GM10266 (cell line): ENCODE measurements around the gene RPL36AL.

Experiments used
- DNase-seq: peaks from one replicate; pipeline ENCODE4 v3.0.0; 2012; ENCODE audit errors: extremely low spot score
- CTCF ChIP-seq: IDR thresholded peaks from 2 replicates; pipeline ENCODE4 v1.5.1; 2012; ENCODE audit warnings: mild to moderate bottlenecking, low read depth; ENCODE audit not compliant: control insufficient read depth, insufficient read depth; ENCODE audit errors: missing control alignments

Gene RPL36AL

GRCh38 chr14:49640540-49641417 is 20.4 kb upstream of the RPL36AL start:
- TF ChIP-seq CTCF, result no peak

GRCh38 chr14:49637534-49638078 is 17.2 kb upstream of the RPL36AL start:
- DNase-seq, result no peak
- no peak for TF ChIP-seq CTCF

More at GRCh38 chr14:49640540-49641417, 20.4 kb upstream of the RPL36AL start:
- DNase-seq, result no peak

- DNase-seq, result no peak
- TF ChIP-seq CTCF, result no peak
Measured at GRCh38 chr14:49636866-49637265, 16.4 kb upstream of the RPL36AL start.

GRCh38 chr14:49634547-49635334 is 14.3 kb upstream of the RPL36AL start, which contains the start of gene DNAAF2:
Gene DNAAF2, minus strand, starts transcription at chr14:49635244. Its CDS starts 95 bp downstream, at chr14:49635149.
- DNase-seq, result peak; percentile 54

GRCh38 chr14:49633640-49634546 is 13.5 kb upstream of the RPL36AL start:
- DNase-seq, result peak; percentile 95
- peak; percentile 96 for TF ChIP-seq CTCF

More at GRCh38 chr14:49634547-49635334, 14.3 kb upstream of the RPL36AL start, which contains the start of gene DNAAF2:
- TF ChIP-seq CTCF, result no peak

GRCh38 chr14:49623941-49624839 is 3.8 kb upstream of the RPL36AL start:
- peak; percentile 47 for DNase-seq
- no peak for TF ChIP-seq CTCF
